Lower leg skin (tissue), 4 donors: ENCODE results near the gene OPTC. TPM values are rescaled to one million over a fixed set of nuclear protein-coding genes. Genes with fewer than 3 reads are reported as not detected.
"Not testable (repeated sequence)": the region's sequence is repeated elsewhere in the genome, so short reads cannot be mapped to it uniquely, and the experiment has no call there.

Source experiments
- DNase-seq, 2 donors: peaks; one replicate each; pipeline ENCODE4 v3.0.0-alpha.2; 2019; ENCODE audit warnings: low spot score in 2 of 2
- H3K4me3 ChIP-seq: fragments of 200-600 bp; sonication (generic); 2 replicates; pipeline ENCODE4 v1.5.1; 2017; ENCODE audit warnings: mild to moderate bottlenecking, low read depth; ENCODE audit not compliant: poor library complexity, severe bottlenecking
- CTCF ChIP-seq, 3 donors: fragments of 450-650 bp; IDR thresholded peaks; one replicate each; pipeline ENCODE4 v1.5.1; 2016; ENCODE audit warnings: antibody characterized with exemption in 3 of 3, mild to moderate bottlenecking in 3 of 3, moderate library complexity in 2 of 3
- POLR2A ChIP-seq, 2 donors: fragments of 450-650 bp; IDR thresholded peaks; one replicate each; pipeline ENCODE4 v1.6.1; 2016 to 2017; ENCODE audit warnings: antibody characterized with exemption in 2 of 2, mild to moderate bottlenecking in 1 of 2, moderate library complexity in 1 of 2
- WGBS, 2 donors: methylation state at CpG; one replicate each; pipeline ENCODE4 v1.1.5; 2018; 5-methylcytosine and 5-hydroxymethylcytosine counted together
- intact Hi-C: fragments of 100-400 bp; cut with DNase I; formaldehyde crosslinking; loops from one replicate; pipeline ENCODE4 v1.15.0; 2023; ENCODE audit warnings: low total_unique reads
- total RNA-seq, 4 donors: library from RNA; depleted of rRNA; stranded (reverse); fragments of >200 nt; gene quantifications; one replicate each; pipeline ENCODE4 v1.1.0, GENCODE V29; 2016

Gene OPTC
- not detected for total RNA-seq

GRCh38 chr1:203493901-203494300 lies at the start of gene OPTC:
TSS of gene OPTC (plus strand) at chr1:203494153. CDS start at chr1:203496006, 1,853 bp downstream.
- intact Hi-C loops = no loop called here
- DNase-seq = no peak
- WGBS, 2 donors = 82 to 87% methylated on average over 5 of the region's 5 CpGs
- no peak within 1 kb of the TSS for H3K4me3 ChIP-seq
- TF ChIP-seq POLR2A (IDR thresholded peaks at IDR 0.05) = no peak

GRCh38 chr1:203444171-203444576 lies 49.8 kb upstream of the OPTC start:
- no peak for DNase-seq
- WGBS, 2 donors = 100% methylated on average over 1 of the region's 1 CpG
- intact Hi-C loops = no loop called here
- TF ChIP-seq CTCF (IDR thresholded peaks at IDR 0.05) (no peak), POLR2A (IDR thresholded peaks at IDR 0.05) (no peak)
- no peak overlapping the region for H3K4me3 ChIP-seq

GRCh38 chr1:203447151-203447550 lies 46.8 kb upstream of the OPTC start:
- intact Hi-C loops = no loop called here
- TF ChIP-seq CTCF (IDR thresholded peaks at IDR 0.05) = no peak
- no peak for TF ChIP-seq POLR2A (IDR thresholded peaks at IDR 0.05)
- no peak for DNase-seq
- H3K4me3 ChIP-seq = no peak overlapping the region
- 63 to 82% methylated on average over 2 of the region's 2 CpGs for WGBS, 2 donors

- H3K4me3 ChIP-seq, intact Hi-C loops, DNase-seq: not testable (repeated sequence)
- WGBS, 2 donors = 78 to 88% methylated on average over 1 of the region's 1 CpG
Observed at GRCh38 chr1:203447598-203447997, 46.4 kb upstream of the OPTC start.

GRCh38 chr1:203448521-203449061 lies 45.4 kb upstream of the OPTC start:
- intact Hi-C loops = no loop called here
- DNase-seq = peak; percentile 56 to 87
- no peak overlapping the region for H3K4me3 ChIP-seq
- WGBS, 2 donors = 55 to 58% methylated on average over 9 of the region's 9 CpGs
- no peak for TF ChIP-seq POLR2A (IDR thresholded peaks at IDR 0.05)
- no peak for TF ChIP-seq CTCF (IDR thresholded peaks at IDR 0.05)

- WGBS, 2 donors = 63 to 83% methylated on average over 1 of the region's 1 CpG
- H3K4me3 ChIP-seq = no peak overlapping the region
- intact Hi-C loops = no loop called here
- TF ChIP-seq CTCF (IDR thresholded peaks at IDR 0.05) (no peak), POLR2A (IDR thresholded peaks at IDR 0.05) (no peak)
- no peak for DNase-seq
Observed at GRCh38 chr1:203450001-203450400, 44.0 kb upstream of the OPTC start.

GRCh38 chr1:203450479-203451149 lies 43.3 kb upstream of the OPTC start:
- intact Hi-C loops = no loop called here
- 75 to 80% methylated on average over 17 of the region's 17 CpGs for WGBS, 2 donors
- DNase-seq = no peak
- no peak overlapping the region for H3K4me3 ChIP-seq
- TF ChIP-seq POLR2A (IDR thresholded peaks at IDR 0.05) = no peak
- TF ChIP-seq CTCF (IDR thresholded peaks at IDR 0.05) = no peak
